ENCODE measurements around the gene CNKSR1.

- TF ChIP-seq CTCF (IDR thresholded peaks at IDR 0.05), result no peak
- no peak for TF ChIP-seq ZFX (IDR thresholded peaks at IDR 0.05; ENCODE audit: borderline replicate concordance)
Observed at GRCh38 chr1:26145960-26146294, 31.4 kb upstream of the CNKSR1 start.

Data from 22Rv1 (cell line).